Measurements from ENCODE around the gene GP2. TPM values are rescaled to one million over a fixed set of nuclear protein-coding genes. Genes with fewer than 3 reads are reported as not detected.

Gene GP2
- polyA plus RNA-seq, 5 donors, result 0.05 to 0.27 TPM; not detected in 3

DNA sequence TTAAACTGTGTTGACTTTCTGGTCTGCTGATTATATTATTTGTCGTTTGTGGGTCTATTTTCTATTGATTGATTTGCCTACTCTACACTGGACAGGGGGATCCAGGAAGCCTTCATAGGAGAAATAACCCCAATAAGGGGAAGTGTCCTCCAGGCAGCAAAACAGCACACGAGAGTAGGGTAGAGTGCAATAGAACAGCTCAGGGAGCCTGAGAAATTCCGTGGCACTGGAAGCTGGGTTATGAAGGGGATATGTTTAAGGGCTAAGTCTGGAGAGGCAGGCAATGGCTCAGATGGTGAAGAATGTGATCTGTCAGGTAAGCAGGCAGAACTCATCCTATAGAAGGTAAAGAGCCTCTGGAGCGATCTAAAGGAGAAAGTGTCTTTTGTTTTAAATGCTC lies 20.9 kb downstream of the GP2 start:
- no peak for DNase-seq

- DNase-seq, result no peak
These were observed 24.3 kb downstream of the GP2 start for GRCh38 chr16:20303012-20303411.

DNA sequence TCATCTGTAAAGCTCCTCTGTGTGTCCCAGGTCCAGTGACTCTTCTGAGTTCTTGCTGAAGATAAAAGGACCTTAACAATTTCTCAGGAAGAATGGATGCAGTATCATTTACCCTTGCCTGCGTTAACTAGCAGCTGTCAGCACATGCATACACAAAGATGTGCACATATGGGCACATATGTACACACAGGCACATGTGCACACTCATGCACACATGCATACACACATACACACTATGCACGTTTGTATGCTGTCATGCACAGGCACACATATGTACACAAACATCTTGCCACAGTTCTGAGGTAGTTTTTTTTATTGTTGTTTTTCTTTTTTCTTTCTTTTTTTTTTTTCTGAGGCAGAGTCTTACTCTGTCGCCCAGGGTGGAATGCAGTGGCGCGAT lies 24.9 kb downstream of the GP2 start:
- DNase-seq, result no peak

DNA sequence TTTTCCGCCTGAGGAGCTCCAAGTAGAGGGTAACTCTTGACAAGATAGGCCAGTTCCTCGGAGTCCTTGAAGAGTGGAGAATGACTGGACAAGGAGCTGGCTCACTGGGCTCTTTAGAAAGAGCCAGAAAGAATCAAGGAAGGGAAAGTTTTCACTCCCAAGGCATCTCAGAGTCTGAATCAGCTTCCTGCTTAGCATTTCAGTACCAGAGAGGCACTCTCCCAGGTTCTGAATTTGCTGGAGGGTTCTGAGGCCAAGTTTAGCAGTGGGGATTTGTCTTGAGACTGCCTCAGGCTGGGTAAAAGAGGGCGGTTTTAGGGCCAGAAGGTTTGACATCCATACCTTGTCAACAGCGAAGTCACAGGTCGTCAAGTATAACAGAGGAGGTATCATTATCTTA lies 25.5 kb downstream of the GP2 start:
- no peak for DNase-seq

DNA sequence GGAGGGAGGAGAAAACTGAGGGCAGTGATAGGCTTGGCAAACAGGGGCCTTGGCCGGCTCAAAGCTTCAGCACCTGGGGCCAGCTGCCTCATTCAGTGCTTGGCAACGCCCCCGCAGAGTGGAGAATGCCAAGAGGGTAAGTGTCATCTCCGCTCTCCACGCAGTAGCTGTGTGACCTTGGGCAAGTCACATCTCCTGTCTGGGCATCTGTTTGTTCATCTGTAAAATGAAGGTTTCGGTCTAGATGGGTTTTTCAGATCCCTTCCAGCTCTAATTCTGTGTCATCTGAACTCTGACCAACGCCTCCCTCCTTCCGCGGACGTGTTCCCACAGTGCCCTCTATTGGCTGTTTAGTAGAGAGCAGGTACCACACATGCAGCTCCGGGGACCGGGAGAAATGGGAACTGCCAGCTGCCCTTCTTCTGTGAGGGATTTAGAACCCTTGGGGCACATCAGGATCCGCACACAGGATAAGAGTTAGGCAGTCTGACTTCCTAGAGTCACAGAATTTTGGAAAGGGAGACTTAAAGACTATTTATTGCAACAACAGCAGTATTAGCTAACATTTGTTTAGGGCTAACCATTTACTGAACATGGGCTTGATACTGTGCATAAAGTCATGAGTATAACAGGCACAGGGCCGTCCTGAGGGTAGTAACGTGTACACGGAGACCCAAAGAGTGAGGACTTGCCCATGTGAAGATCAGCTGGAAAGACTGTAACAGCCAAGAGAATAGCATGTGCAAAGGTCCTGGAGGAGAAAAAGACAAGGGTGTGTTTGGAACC lies 26.8 kb downstream of the GP2 start:
- peak; percentile 5 to 19 for DNase-seq

DNA sequence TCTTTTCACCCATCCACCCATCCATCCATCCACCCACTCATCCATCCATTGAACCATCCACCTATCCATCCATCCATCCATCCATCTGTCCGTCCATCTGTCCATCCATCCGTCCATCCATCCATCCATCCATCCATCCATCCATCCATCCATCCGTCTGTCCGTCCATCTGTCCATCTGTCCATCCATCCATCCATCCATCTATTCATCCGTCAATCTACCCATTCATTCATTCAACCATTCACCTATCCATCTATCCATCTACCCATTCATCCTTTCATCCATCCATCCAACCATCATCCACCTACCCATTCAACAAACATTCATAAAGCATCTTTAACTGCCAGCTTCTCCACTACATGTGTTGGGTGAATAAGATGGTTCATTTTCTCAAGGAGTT lies 28.9 kb downstream of the GP2 start:
- DNase-seq, result no peak

DNA sequence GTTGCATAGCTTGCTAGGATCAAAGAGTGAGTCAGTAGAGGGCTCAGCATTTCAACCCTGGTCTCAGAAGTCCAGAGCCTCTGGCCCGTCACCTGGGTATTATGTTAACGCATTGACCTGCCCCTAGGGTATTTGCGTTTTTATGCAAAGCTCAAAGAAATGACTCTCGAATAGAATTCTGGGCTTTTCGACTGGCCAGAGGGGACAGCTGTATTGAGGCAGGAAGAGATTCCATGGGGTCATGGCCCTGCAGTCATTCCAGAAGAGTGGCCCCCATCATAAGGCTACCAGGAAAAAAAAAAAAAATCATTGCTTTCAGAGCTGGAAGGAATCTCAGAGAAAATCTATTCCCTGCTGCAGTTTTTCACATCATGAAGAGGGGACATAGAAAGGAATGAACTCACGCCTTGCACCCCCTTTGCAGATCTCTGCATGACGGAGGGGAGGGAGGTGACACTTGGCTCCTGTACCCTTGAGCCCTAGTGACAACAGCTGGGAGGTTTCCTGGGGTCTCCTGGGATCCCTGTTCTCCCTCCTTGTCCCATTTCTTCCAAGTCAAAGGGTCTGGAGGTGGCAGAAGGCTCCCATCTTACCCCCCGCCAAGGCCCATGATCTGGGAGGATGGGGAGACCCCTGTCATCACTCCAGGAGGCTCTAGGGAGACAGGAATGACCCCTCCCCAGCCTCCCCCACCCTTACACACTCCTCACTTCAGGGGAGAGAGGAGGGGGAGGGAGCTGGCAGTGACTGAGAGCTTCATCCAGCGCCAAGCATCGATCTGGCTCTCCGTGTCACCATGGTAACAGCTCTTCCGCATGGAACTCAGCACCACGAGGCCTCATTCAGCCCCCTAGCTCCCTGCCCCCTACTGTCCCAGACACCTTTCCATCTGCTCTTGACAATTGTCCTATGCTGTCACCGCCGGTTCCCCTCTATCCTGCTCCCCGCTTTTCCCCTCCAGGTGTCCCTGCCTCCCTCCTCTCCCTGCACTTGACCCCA lies 35.8 kb downstream of the GP2 start:
- no peak for DNase-seq

DNA sequence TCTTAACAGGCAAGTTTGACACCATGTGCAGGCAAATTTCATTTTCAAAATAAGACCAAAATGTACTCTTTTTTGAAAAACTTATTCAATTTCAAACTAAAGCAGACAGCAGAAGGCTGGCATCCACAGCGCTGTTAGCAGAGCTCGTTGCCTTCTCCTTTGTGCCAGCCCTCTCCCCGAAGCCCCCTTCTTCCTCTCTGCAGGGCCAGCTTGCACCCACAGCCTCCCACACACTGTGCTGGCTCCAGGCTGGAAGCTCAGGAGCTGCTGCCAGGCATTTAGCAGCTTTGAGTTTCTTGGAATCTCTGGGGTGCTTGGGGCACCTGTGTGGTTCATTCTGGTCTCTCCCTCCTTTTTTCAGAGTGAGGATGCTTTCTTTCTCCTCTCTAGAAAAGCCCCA lies 37.7 kb downstream of the GP2 start:
- no peak for DNase-seq

DNA sequence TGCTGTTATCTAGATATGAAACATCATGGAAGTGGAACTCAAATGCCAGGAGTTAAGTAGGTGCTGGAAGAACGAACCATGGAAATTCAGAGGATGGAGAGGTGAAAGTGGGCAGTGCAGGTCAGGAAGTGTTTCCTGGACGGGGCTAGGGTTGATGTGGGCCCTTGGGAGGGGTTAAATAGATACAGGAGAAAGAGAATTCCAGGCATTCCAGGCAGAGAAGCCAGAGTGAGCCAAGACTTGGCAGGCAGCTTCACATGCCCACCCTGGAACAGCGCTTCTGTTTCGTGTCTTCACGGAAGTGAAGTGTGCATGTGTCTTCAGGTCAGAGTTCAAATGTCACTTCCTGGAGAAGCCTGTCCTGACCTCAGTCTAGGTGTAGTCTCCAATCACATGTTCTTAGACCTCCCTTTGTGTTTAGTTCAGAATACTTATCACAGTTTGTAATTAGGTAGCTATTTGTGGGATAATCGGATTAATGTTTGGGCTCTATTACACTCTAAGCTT lies 41.3 kb downstream of the GP2 start:
- no peak for DNase-seq

DNA sequence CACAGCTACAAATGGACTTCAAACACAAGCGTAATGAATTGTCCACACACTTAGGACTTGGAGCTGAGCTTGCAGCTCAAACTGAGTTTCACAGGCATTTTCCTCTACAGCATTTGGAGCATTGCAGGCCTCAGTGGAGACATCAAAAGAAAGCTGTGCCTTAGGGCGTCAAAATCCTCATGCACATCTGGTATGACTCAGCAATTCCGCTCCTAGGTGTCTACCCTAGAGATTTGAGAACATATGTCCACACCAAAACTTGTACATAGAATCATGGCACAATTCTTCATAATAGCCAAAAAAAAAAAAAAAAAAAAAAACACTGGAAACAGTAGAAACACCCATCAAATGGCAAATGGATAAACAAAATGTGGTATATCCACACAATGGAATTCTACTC lies 47.1 kb downstream of the GP2 start:
- no peak for DNase-seq

DNA sequence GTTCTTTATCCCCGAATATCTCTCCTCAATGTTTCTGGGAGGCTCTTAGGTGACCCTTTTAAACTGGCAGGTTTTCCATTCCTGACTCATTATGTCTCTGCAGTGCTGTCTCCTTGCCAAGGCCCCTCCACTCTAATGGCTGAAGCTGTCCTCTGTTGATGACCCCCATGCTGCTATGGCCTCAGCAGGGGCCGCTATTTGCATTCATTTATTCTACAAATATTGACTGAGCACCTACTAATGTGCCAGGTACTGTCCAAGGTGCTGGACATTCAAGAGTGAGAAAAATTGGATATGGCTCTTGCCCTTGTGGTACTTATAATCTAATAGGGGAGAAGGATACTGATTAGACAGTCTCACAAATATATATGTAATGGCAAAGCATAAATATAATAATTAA lies 55.4 kb downstream of the GP2 start:
- no peak for DNase-seq

DNA sequence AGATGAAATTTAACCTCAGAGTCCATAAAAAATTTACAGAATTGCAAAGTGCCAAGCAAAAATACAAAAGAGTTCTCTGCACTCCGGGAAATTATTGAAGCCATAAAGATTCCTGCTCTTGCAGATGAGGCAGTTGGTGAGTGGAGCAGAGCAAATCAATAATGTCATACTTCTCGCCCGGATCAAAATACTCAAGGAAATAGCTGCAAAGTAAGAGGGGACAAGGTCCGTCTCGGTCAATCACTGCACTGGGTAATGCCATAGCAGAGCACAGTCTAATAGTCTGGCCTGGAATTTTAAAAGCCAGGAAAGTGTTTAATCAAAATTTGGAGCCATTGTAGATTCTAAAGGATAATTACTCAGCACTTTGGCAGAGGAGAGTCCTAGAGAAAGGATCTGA lies 58.9 kb downstream of the GP2 start:
- no peak for DNase-seq

DNA sequence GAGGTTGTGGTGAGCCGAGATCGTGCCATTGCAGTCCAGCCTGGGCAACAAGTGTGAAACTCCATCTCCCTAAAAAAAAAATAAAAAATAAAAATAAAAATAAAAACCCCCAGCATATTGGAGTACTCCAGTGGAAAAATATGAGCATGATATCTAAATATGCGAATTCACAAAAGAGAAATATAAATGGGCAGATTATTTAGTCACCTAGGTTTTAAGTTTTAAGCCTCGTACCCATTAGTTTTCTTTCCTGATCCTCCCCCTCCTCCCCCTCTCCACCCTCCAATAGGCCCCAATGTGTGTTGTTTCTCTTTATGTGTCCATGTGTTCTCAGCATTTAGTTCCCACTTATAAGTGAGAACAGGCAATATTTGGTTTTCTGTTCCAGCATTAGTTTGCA lies 62.3 kb downstream of the GP2 start:
- DNase-seq, result no peak

DNA sequence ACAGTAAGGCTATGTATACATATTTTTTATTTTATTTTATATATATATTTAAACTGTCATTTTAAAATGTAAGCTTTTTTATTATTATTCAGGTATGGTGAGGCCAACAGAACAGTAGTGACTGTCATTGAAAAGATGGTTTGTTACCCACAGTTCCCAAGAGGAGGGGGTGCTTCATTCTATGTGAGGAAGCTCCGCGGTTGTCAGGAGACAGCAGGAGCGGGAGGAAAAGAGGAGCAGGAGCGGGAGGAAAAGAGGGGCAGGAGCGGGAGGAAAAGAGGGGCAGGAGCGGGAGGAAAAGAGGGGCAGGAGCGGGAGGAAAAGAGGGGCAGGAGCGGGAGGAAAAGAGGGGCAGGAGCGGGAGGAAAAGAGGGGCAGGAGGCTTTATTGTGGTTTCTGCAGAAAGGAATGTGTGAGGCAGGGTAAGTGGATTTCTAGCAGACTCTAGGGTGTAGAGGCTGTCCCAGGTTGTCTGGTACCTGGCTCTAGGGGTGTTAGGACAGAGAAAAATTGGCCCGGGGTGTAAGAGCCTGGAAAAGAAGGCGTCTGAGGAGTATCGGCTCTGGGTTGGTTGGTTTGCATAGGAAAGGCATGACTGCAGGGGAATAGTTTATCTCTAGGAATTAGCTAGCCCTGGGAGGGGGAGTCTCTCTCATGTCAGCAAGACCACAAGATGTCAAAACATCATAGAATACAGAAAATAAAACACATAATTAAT lies 64.0 kb downstream of the GP2 start:
- no peak for DNase-seq

DNA sequence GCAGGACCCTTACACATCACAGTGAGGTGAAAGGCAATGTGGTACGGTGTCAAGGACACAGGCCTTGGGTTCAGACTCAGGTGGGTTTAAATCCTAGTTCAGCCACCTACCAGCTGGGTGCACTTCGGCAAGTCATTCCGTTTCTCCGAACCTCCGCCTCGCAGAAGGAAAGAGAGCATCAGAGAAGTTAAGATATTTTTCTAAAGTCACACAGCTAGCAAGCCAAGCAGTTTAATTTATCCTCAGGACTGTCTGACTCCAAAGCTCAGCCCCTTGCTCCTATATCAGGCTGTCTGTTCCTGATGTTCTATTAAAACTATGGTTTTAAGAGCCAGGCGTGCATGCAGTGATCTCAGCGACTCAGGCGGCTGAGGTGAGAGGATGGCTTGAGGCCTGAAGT lies 65.1 kb downstream of the GP2 start:
- no peak for DNase-seq

DNA sequence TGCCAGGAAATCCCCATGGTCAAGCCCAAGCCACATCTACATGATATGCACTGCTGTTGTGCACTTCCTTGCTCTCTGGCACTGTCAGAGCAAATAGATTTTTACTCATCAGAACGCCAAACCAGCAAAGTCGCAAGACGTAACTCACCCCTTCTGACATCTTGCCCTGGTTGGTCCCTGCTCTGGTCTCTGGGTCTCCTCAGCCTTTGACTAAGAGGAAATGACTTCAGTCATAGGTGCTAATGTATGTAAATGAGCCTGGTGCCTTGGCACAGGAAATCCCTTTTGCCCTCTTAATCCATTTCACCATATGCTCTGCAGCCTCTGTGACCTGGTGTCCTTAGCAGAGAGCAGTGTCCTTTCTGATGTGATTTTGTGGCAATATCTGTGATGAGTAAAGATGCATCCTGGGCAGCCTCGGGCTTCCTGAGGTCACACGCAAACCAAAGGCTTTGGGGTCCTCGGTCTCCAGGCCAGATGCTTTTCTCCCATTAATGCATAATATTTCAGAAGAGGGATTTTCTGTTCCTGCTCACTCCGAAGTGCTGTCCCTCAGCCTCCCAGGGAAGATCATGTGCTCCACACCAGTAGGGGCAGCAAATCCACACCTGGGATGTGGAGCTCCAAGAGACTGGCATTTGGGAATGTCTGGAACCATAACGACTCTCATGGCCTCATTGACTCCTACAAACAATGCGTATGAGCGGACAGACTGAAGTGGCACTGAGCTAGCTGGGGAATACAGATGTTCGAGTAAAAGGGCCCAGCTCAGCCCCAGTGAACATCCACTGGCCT lies 66.9 kb downstream of the GP2 start:
- no peak for DNase-seq

Other genes with a start within 250 kb of the GP2 start
- gene UMOD, start 25.2 kb upstream of the GP2 start, polyA plus RNA-seq (ENCODE audit: insufficient read depth in 1 of 5, insufficient read length in 5 of 5, low replicate concordance in 1 of 5), result 1 to 10 TPM in 1 of 5 donors, not detected in 4; 1.8 TPM
- gene PDILT, start 77.2 kb upstream of the GP2 start, polyA plus RNA-seq (ENCODE audit: insufficient read depth in 1 of 5, insufficient read length in 5 of 5, low replicate concordance in 1 of 5), result not detected
- gene ACSM5, start 82.0 kb upstream of the GP2 start, polyA plus RNA-seq (ENCODE audit: insufficient read depth in 1 of 5, insufficient read length in 5 of 5, low replicate concordance in 1 of 5), result under 1 TPM; 0.36 to 0.80 (median 0.74) TPM
- under 1 TPM; 0.19 to 0.87 (median 0.62) TPM for gene ACSM2A, start 124.0 kb upstream of the GP2 start, polyA plus RNA-seq (ENCODE audit: insufficient read depth in 1 of 5, insufficient read length in 5 of 5, low replicate concordance in 1 of 5)
- gene ACSM2B, start 248.9 kb upstream of the GP2 start, polyA plus RNA-seq (ENCODE audit: insufficient read depth in 1 of 5, insufficient read length in 5 of 5, low replicate concordance in 1 of 5), result 1 to 10 TPM in 3 of 5 donors, under 1 TPM in 2; 0.32 to 1.9 (median 1.0) TPM

Data from right lung (tissue), 5 donors.